Stimulated activated effector memory CD8-positive, alpha-beta T cell treated with anti-CD3 and anti-CD28 coated beads, Interleukin-12 subunit alpha, Interleukin-12 subunit beta, amount 100 ng/mL, for 72 hours (primary cell): ENCODE measurements around the gene NFATC2.

Experiments
- ATAC-seq: fragments of 150-1000 bp; cut with Tn5 transposase; 2 replicates; pipeline ENCODE4 v1.10.0; 2021
- DNase-seq, 2 donors: peaks; one replicate each; pipeline ENCODE4 v3.0.0; 2021 to 2022; ENCODE audit warnings: low spot score in 2 of 2
- H3K27ac Mint-ChIP-seq: one replicate; pipeline ENCODE4 v1.8.0; 2022; ENCODE audit warnings: mild to moderate bottlenecking, mixed read lengths
- H3K36me3 Mint-ChIP-seq: one replicate; pipeline ENCODE4 v1.8.0; 2022; ENCODE audit warnings: mild to moderate bottlenecking, mixed read lengths
- H3K4me1 Mint-ChIP-seq: one replicate; pipeline ENCODE4 v1.8.0; 2022; ENCODE audit warnings: mixed read lengths
- H3K4me3 Mint-ChIP-seq: one replicate; pipeline ENCODE4 v1.8.0; 2022; ENCODE audit warnings: mild to moderate bottlenecking, mixed read lengths
- H3K9me3 Mint-ChIP-seq: one replicate; pipeline ENCODE4 v1.8.0; 2022; ENCODE audit warnings: mixed read lengths

Gene NFATC2

GRCh38 chr20:51387125-51387875, 155.2 kb downstream of the NFATC2 start:
- peak overlapping the region; percentile 47 for H3K4me3 Mint-ChIP-seq
- ATAC-seq (no peak), DNase-seq (no peak)
- peaks cover 86% of the 10 kb centered on the region for H3K4me1 Mint-ChIP-seq
- peaks cover 78% of the 10 kb centered on the region for H3K36me3 Mint-ChIP-seq
- H3K27ac Mint-ChIP-seq = no peak overlapping the region
- no peaks in the 10 kb centered on the region for H3K9me3 Mint-ChIP-seq

GRCh38 chr20:51386586-51386985, 155.9 kb downstream of the NFATC2 start:
- Mint-ChIP-seq H3K4me3 (peak overlapping the region; percentile 47), H3K9me3 (no peaks in the 10 kb centered on the region), H3K36me3 (peaks cover 70% of the 10 kb centered on the region), H3K4me1 (peaks cover 92% of the 10 kb centered on the region), H3K27ac (no peak overlapping the region)
- DNase-seq = peak in 1 of 2 donors; percentile 78
- peak; percentile 93 for ATAC-seq

GRCh38 chr20:51385646-51386530, 156.6 kb downstream of the NFATC2 start:
- Mint-ChIP-seq H3K4me1 (peaks cover 91% of the 10 kb centered on the region), H3K36me3 (peaks cover 66% of the 10 kb centered on the region), H3K27ac (peak overlapping the region; percentile 6), H3K4me3 (peak overlapping the region; percentile 47), H3K9me3 (no peaks in the 10 kb centered on the region)
- peak; percentile 46 for ATAC-seq
- DNase-seq = peak in 1 of 2 donors; percentile 67

GRCh38 chr20:51384875-51385274, 157.6 kb downstream of the NFATC2 start:
- Mint-ChIP-seq H3K4me3 (peak overlapping the region; percentile 47), H3K9me3 (no peaks in the 10 kb centered on the region), H3K4me1 (peaks cover 91% of the 10 kb centered on the region), H3K27ac (peak overlapping the region; percentile 6), H3K36me3 (peaks cover 64% of the 10 kb centered on the region)
- no peak for DNase-seq
- ATAC-seq = peak; percentile 65

GRCh38 chr20:51383891-51384510, 158.5 kb downstream of the NFATC2 start:
- Mint-ChIP-seq H3K4me1 (peaks cover 88% of the 10 kb centered on the region), H3K4me3 (no peak overlapping the region), H3K36me3 (peaks cover 60% of the 10 kb centered on the region), H3K9me3 (no peaks in the 10 kb centered on the region), H3K27ac (peak overlapping the region; percentile 84)
- ATAC-seq = no peak
- no peak for DNase-seq

- no peaks in the 10 kb centered on the region for H3K9me3 Mint-ChIP-seq
- no peak overlapping the region for H3K4me3 Mint-ChIP-seq
- ATAC-seq (no peak), DNase-seq (no peak)
- H3K4me1 Mint-ChIP-seq = peaks cover 84% of the 10 kb centered on the region
- peaks cover 52% of the 10 kb centered on the region for H3K36me3 Mint-ChIP-seq
- peak overlapping the region; percentile 84 for H3K27ac Mint-ChIP-seq
Observed at GRCh38 chr20:51382986-51383821, 159.3 kb downstream of the NFATC2 start.

GRCh38 chr20:51382111-51382985, 160.2 kb downstream of the NFATC2 start:
- DNase-seq = no peak
- peaks cover 43% of the 10 kb centered on the region for H3K36me3 Mint-ChIP-seq
- ATAC-seq = no peak
- no peak overlapping the region for H3K4me3 Mint-ChIP-seq
- H3K9me3 Mint-ChIP-seq = no peaks in the 10 kb centered on the region
- H3K4me1 Mint-ChIP-seq = peaks cover 80% of the 10 kb centered on the region
- H3K27ac Mint-ChIP-seq = no peak overlapping the region

- Mint-ChIP-seq H3K27ac (no peak overlapping the region), H3K9me3 (no peaks in the 10 kb centered on the region), H3K4me3 (no peak overlapping the region), H3K36me3 (peaks cover 35% of the 10 kb centered on the region), H3K4me1 (peaks cover 73% of the 10 kb centered on the region)
- ATAC-seq (no peak), DNase-seq (no peak)
Observed at GRCh38 chr20:51381557-51381956, 161.0 kb downstream of the NFATC2 start.

GRCh38 chr20:51380401-51381385, 161.8 kb downstream of the NFATC2 start:
- Mint-ChIP-seq H3K9me3 (no peaks in the 10 kb centered on the region), H3K27ac (peak overlapping the region; percentile 39), H3K36me3 (peaks cover 27% of the 10 kb centered on the region), H3K4me3 (no peak overlapping the region), H3K4me1 (peaks cover 64% of the 10 kb centered on the region)
- no peak for DNase-seq
- ATAC-seq = no peak

- Mint-ChIP-seq H3K4me1 (peaks cover 55% of the 10 kb centered on the region), H3K4me3 (no peak overlapping the region), H3K36me3 (peaks cover 21% of the 10 kb centered on the region), H3K9me3 (no peaks in the 10 kb centered on the region), H3K27ac (peak overlapping the region; percentile 54)
- DNase-seq (no peak), ATAC-seq (no peak)
Observed at GRCh38 chr20:51379601-51380341, 162.7 kb downstream of the NFATC2 start.

GRCh38 chr20:51378171-51378928, 164.2 kb downstream of the NFATC2 start:
- Mint-ChIP-seq H3K36me3 (peaks cover 11% of the 10 kb centered on the region), H3K4me3 (no peak overlapping the region), H3K9me3 (no peaks in the 10 kb centered on the region), H3K27ac (peak overlapping the region; percentile 46), H3K4me1 (peaks cover 40% of the 10 kb centered on the region)
- ATAC-seq (no peak), DNase-seq (no peak)

GRCh38 chr20:51377132-51377531, 165.4 kb downstream of the NFATC2 start:
- peaks cover 10% of the 10 kb centered on the region for H3K36me3 Mint-ChIP-seq
- H3K4me3 Mint-ChIP-seq = no peak overlapping the region
- no peak overlapping the region for H3K27ac Mint-ChIP-seq

More at GRCh38 chr20:51377132-51377531, 165.4 kb downstream of the NFATC2 start:
- Mint-ChIP-seq H3K4me1 (peaks cover 38% of the 10 kb centered on the region), H3K9me3 (no peaks in the 10 kb centered on the region)
- DNase-seq = no peak
- no peak for ATAC-seq
